Chondrocyte (in vitro differentiated cells): ENCODE results near the gene NWD2. TPM values are rescaled to one million over a fixed set of nuclear protein-coding genes. Genes with fewer than 3 reads are reported as not detected.

Source experiments
- DNase-seq: peaks from one replicate; pipeline ENCODE4 v3.0.0; 2021; ENCODE audit warnings: mixed read lengths, low spot score
- H3K27ac Mint-ChIP-seq: one replicate; pipeline ENCODE4 v1.8.0; 2021; ENCODE audit warnings: mild to moderate bottlenecking, moderate library complexity, mixed read lengths; ENCODE audit not compliant: unreplicated experiment
- H3K27me3 Mint-ChIP-seq: 2 replicates; pipeline ENCODE4 v1.8.0; 2021; ENCODE audit warnings: low read depth, mixed read lengths
- H3K36me3 Mint-ChIP-seq: 2 replicates; pipeline ENCODE4 v1.8.0; 2021; ENCODE audit warnings: low read depth, mixed read lengths
- H3K4me1 Mint-ChIP-seq: 2 replicates; pipeline ENCODE4 v1.8.0; 2021; ENCODE audit warnings: low read depth, mild to moderate bottlenecking, mixed read lengths
- H3K4me3 Mint-ChIP-seq: one replicate; pipeline ENCODE4 v1.8.0; 2021; ENCODE audit warnings: mild to moderate bottlenecking, moderate library complexity, mixed read lengths; ENCODE audit not compliant: unreplicated experiment
- H3K9me3 Mint-ChIP-seq: 2 replicates; pipeline ENCODE4 v1.8.0; 2021; ENCODE audit warnings: low read depth, mixed read lengths
- total RNA-seq: library from RNA; stranded (reverse); gene quantifications from 3 replicates; pipeline ENCODE4 v1.2.1, GENCODE V29; 2021
- TF ChIP-seq, protein P1 (sequence below): fragments of 200-600 bp; sonication (generic); IDR thresholded peaks from 2 replicates; pipeline ENCODE4 v1.5.0; 2021; ENCODE audit warnings: antibody characterized with exemption, mild to moderate bottlenecking, moderate library complexity

The NWD2 gene
- total RNA-seq, 1 donor from 2014 or later: not detected

DNA sequence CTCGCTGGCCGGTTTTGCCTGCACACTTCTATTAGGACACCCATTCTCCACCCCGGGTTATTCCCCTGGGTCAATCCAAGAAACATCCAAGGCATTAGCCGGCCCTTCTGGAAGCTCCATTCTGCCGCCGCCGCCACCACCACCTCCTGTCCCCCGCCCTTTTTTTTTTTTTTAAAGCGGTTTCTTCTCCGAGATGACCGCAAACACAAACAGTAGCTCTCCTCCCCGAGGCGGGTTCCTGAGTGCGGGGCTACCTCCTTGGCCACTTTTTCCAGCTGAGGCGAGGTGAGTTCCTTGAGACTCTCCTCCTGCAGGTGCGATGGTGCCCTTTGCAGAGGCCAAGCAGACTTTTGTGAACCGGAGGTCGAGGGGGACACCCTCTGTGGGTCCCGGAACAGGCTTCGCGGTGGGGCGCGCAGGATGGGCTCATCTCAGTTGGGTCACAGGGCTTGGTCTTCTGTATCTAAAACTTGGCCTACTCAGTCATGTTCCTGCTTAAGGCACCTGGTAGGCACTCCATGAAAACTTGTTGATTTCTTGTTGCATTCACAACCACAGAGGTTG lies 930 bp downstream of the NWD2 start:
- Mint-ChIP-seq H3K4me3 (no peak overlapping the region), H3K36me3 (no peaks in the 10 kb centered on the region), H3K4me1 (peaks cover 6% of the 10 kb centered on the region), H3K9me3 (no peaks in the 10 kb centered on the region), H3K27me3 (peaks cover 74% of the 10 kb centered on the region), H3K27ac (no peak overlapping the region)
- no peak for DNase-seq
- TF ChIP-seq, protein P1, sequence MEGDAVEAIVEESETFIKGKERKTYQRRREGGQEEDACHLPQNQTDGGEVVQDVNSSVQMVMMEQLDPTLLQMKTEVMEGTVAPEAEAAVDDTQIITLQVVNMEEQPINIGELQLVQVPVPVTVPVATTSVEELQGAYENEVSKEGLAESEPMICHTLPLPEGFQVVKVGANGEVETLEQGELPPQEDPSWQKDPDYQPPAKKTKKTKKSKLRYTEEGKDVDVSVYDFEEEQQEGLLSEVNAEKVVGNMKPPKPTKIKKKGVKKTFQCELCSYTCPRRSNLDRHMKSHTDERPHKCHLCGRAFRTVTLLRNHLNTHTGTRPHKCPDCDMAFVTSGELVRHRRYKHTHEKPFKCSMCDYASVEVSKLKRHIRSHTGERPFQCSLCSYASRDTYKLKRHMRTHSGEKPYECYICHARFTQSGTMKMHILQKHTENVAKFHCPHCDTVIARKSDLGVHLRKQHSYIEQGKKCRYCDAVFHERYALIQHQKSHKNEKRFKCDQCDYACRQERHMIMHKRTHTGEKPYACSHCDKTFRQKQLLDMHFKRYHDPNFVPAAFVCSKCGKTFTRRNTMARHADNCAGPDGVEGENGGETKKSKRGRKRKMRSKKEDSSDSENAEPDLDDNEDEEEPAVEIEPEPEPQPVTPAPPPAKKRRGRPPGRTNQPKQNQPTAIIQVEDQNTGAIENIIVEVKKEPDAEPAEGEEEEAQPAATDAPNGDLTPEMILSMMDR: no peak

GRCh38 chr4:37246891-37247290 lies 2.3 kb downstream of the NWD2 start:
- no peak overlapping the region for H3K27ac Mint-ChIP-seq
- no peak for DNase-seq
- peaks cover 6% of the 10 kb centered on the region for H3K4me1 Mint-ChIP-seq
- no peaks in the 10 kb centered on the region for H3K36me3 Mint-ChIP-seq
- peaks cover 67% of the 10 kb centered on the region for H3K27me3 Mint-ChIP-seq
- TF ChIP-seq, protein P1: no peak
- H3K9me3 Mint-ChIP-seq: no peaks in the 10 kb centered on the region
- H3K4me3 Mint-ChIP-seq: no peak overlapping the region

GRCh38 chr4:37258221-37258620 lies 13.7 kb downstream of the NWD2 start:
- H3K9me3 Mint-ChIP-seq: no peaks in the 10 kb centered on the region
- DNase-seq: no peak
- TF ChIP-seq, protein P1: no peak
- H3K27ac Mint-ChIP-seq: no peak overlapping the region
- H3K4me3 Mint-ChIP-seq: no peak overlapping the region
- peaks cover 21% of the 10 kb centered on the region for H3K27me3 Mint-ChIP-seq
- no peaks in the 10 kb centered on the region for H3K36me3 Mint-ChIP-seq
- H3K4me1 Mint-ChIP-seq: no peaks in the 10 kb centered on the region

DNA sequence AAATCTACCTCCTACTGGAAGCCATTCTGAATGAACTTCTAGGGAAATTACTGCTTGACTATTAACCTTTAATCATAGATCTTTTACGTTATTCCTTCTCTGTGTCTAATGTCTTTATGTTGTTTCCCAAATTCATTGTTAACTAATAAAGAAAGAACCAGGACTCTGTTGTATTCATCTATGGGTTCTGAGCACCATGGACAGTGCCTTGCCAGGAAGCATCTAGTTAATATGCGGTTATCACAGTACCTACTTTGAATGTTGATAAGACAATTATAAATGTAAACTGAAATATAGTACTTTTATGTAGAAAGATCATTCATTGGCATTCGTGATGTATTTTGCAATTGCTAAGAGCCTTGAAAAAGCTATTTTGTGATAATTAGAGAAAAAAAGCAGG lies 23.8 kb downstream of the NWD2 start:
- H3K9me3 Mint-ChIP-seq: no peaks in the 10 kb centered on the region
- TF ChIP-seq, protein P1: no peak
- H3K4me3 Mint-ChIP-seq: no peak overlapping the region
- no peak overlapping the region for H3K27ac Mint-ChIP-seq
- no peak for DNase-seq
- no peaks in the 10 kb centered on the region for H3K36me3 Mint-ChIP-seq
- H3K27me3 Mint-ChIP-seq: peaks cover 2% of the 10 kb centered on the region
- H3K4me1 Mint-ChIP-seq: no peaks in the 10 kb centered on the region

DNA sequence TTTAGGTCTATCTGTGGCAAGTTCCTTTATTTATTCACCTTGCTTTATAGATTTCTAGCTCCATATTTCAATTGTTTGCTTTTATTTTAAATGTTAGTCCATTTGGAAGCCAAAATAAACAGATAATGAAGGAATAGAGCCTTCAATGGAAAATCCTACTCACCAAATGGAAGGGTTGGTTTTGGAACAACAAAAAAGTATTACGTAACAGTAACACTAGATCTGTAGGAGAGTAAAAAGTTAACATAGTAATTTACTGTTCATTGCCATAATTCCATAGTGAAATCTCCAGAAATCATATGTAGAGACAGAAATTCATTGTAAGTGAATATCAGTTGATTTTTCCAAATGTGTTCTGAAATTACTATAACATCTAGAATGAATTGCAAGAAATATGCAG lies 34.6 kb downstream of the NWD2 start:
- TF ChIP-seq, protein P1: no peak
- peaks cover 10% of the 10 kb centered on the region for H3K9me3 Mint-ChIP-seq
- H3K27me3 Mint-ChIP-seq: peaks cover 5% of the 10 kb centered on the region
- no peaks in the 10 kb centered on the region for H3K36me3 Mint-ChIP-seq
- no peaks in the 10 kb centered on the region for H3K4me1 Mint-ChIP-seq
- H3K4me3 Mint-ChIP-seq: no peak overlapping the region
- DNase-seq: no peak
- H3K27ac Mint-ChIP-seq: no peak overlapping the region
